22Rv1 (cell line): ENCODE measurements around the gene RRP8.

Experiments
- CTCF ChIP-seq: fragments of 450-650 bp; IDR thresholded peaks from 2 replicates; pipeline ENCODE4 v1.5.1; 2017; ENCODE audit warnings: mild to moderate bottlenecking
- ZFX ChIP-seq: fragments of 450-650 bp; IDR thresholded peaks from 2 replicates; pipeline ENCODE4 v1.6.1; 2017; ENCODE audit warnings: antibody characterized with exemption, borderline replicate concordance

GRCh38 chr11:6579681-6580080, 23.7 kb downstream of the RRP8 start:
- TF ChIP-seq CTCF (no peak), ZFX (no peak)
